HG03575 (cell line): Measurements from ENCODE around the gene CELF4.

Experiments
- ATAC-seq: cut with Tn5 transposase; IDR thresholded peaks from one replicate; pipeline ENCODE4 v1.9.1; 2021; ENCODE audit not compliant: unreplicated experiment, insufficient number of reproducible peaks, low FRiP score; ENCODE audit errors: extremely low read depth

CELF4 gene

GRCh38 chr18:37577051-37577611, 11.5 kb upstream of the CELF4 start:
- ATAC-seq: no peak

GRCh38 chr18:37575646-37576045, 10.0 kb upstream of the CELF4 start:
- no peak for ATAC-seq

DNA sequence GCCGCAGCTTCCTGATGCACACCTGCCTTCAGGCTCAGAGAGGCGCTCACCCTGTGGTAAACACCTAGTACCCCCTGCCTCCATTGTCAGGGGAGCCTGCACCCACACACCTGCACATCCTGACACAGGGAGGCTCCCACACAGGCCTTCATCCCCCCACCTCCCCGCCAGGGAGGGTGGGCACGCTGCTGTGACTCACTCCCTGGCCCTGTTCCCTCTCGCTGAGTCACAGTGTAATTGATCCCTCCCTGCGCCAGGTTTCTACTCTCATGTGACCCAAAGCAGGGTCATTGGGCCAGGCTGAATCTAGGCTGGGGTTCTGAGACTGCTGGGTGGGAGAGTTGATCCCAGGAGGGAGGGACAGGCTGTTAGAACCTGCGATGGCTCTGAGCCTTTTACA, 8.5 kb upstream of the CELF4 start:
- no peak for ATAC-seq

DNA sequence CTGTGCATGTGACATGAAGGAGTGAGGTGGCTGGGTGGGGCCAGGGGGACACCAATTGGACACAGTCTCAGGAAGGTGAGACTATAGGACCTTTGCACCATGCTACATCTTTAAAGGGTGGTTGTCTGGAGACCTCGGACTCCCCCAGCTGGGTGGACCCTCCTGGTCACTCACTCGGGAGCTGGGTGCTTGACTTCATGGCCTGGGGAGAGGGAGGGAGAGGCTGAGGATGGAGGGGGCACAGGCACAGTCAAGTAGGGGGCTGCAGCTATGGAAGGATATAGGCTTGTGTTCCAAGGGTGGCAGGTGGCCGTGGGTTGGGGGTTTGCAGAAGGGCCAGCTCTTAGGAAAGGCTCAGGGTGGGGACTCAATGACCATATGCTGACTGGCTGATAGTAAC, 7.1 kb upstream of the CELF4 start:
- no peak for ATAC-seq

- ATAC-seq: no peak
These were observed 5.7 kb upstream of the CELF4 start for GRCh38 chr18:37571266-37571665.

- no peak for ATAC-seq
These were observed 4.8 kb upstream of the CELF4 start for GRCh38 chr18:37570336-37570930.

GRCh38 chr18:37568671-37569070, 3.1 kb upstream of the CELF4 start:
- ATAC-seq: no peak

- ATAC-seq: no peak
These were observed 2.4 kb upstream of the CELF4 start for GRCh38 chr18:37567994-37568359.

- no peak for ATAC-seq
These were observed 1.7 kb upstream of the CELF4 start for GRCh38 chr18:37567061-37567993.

GRCh38 chr18:37566479-37567060, 972 bp upstream of the CELF4 start:
- no peak for ATAC-seq

DNA sequence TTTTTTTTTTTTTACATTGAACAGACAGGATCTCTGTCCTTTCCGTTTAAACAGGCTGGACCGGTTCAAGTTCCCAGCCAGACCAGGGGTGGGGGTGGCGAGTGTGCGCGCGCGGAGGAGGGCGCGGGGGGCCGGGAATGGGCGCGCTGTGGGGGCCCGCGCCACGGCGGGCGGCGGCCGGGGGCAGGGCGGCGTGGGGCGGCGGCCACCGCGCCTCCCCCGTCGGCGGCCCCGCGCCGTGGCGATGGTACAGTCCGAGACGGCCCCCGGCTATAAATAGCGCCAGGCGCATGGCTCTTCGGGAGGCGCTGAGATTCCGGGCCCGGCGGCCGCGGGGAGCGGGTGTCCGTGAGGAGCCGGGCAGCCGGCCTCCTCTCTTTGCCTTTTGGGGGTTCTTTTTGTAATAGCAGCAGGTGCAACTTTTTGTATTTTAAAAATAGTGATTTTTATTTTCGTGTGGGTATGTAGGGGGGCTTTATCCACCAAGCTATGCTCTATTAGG, 430 bp upstream of the CELF4 start:
- ATAC-seq: no peak

DNA sequence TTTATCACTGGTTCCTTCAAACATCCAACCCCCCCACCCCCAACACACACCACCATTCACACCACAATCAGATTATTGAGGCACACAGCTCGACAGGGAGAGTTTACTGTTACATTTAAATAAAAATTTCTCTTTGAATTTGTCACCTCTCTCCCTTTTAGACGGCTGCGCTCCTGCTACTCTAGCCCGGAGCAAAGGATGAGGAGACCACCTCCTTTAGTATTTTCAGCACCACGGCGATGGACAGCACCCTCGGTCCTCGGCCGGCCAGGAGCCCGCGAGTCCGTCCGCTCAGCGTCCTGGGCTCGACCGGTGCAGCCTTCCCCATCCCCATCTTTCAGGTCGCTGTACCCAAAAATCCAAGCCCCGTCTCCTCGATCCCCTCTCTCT, 892 bp downstream of the CELF4 start:
- no peak for ATAC-seq

- no peak for ATAC-seq
These were observed 1.6 kb downstream of the CELF4 start for GRCh38 chr18:37563931-37564392.

DNA sequence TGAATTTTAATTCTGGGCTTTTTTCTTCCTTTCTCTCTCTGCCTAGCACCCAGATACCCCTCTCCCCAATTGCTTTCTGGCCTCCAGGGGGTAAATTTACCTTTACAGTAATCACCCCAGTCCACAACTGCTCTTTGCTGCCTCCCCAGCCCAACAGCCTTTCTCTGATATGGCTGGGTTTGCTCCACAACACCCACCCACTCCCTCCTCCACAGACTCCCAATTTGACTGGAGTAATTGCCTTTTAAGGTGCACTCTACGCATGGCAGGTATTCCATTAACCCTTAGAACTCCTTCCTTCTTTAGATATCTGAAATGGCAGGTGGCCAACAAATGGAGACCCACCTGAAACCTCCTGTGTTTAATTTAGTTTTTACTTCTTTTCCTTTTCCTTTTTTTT, 3.6 kb downstream of the CELF4 start:
- ATAC-seq: no peak

DNA sequence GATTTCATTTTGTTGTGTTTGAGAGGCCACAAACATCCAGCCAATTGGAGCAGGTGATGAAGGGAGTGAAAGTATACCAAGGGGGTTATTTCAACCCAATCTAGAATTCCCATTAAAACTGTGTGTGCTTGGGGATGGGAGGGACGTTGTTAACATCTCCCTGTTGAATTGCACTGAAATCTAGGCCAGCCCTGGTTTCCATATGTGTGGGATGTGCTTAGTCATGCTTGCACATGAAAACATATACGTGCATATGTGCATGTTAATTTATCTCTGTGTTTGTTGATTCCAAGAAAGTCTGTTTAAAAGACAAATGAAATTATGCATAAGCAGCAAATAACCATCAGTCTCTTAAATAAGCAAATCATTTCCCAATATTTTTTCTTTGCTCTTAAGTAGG, 5.6 kb downstream of the CELF4 start:
- ATAC-seq: no peak

DNA sequence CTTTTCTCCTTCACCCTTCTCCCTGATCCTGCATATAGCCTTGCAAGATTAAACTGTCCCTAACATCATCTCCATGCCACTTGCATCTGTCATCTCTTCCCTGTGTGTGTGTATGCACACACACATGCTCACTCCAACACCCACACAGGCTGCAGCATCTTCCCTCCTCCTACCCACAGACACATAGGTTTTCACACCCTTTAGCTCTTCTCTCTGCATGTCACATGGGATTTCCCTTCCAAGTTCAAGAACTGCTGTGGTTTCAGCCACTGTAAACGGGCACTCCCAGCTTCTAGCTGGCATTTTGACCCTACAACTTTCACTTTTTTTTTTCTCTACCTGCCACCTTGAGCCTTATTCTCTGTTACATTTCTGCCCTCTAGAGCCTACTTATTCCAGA, 6.4 kb downstream of the CELF4 start:
- ATAC-seq: no peak

DNA sequence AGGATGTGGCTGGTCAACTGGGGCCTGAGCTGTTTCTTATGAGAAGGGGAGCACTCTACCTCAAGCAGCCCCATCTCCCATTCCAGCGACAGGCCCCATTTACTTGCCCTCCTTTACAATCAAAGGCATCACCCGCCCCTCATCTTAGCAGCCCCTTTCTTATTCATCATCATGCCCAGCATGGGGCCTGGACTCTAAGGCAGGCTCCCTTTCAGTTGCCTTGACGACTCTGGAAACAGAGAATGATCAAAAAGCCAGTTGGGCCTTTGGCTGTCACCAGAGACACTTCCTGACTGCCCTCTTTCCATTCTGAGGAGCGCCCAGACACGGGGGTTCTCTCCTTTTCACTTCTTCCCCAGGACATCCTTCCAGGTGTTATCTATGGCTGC, 11.2 kb downstream of the CELF4 start:
- no peak for ATAC-seq

- no peak for ATAC-seq
These were observed 11.8 kb downstream of the CELF4 start for GRCh38 chr18:37553633-37554398.

DNA sequence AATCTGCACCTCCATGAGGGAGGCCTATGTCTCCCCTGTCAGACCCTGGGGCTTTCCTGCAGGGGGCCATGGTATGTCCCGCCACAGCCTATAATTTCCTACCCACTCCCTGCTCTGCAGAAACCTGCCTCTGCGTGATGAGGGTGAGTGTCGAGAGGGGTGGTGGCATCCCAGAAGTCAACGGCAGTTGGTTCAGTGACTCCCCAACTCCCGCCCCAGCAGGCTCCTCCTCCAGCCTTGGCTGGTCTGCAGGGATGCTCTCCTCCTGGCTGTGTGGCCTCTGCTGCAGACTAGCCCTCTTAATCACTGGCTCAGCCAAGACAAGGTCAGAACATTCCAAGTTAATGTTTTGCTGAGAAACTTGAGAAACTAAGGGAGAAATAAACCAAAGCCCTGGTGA, 13.3 kb downstream of the CELF4 start:
- ATAC-seq: no peak
